Bronchus fibroblast of lung (primary cell): ENCODE results near the gene DAGLB. TPM values are rescaled to one million over a fixed set of nuclear protein-coding genes. Genes with fewer than 3 reads are reported as not detected.

Source experiments
- total RNA-seq: library from RNA; depleted of rRNA; stranded (reverse); fragments of >200 nt; gene quantifications from 2 replicates; pipeline ENCODE4 v1.2.3, GENCODE V29; 2015

The DAGLB gene
- total RNA-seq = 9.4 and 11.6 TPM in 2 replicates

DNA sequence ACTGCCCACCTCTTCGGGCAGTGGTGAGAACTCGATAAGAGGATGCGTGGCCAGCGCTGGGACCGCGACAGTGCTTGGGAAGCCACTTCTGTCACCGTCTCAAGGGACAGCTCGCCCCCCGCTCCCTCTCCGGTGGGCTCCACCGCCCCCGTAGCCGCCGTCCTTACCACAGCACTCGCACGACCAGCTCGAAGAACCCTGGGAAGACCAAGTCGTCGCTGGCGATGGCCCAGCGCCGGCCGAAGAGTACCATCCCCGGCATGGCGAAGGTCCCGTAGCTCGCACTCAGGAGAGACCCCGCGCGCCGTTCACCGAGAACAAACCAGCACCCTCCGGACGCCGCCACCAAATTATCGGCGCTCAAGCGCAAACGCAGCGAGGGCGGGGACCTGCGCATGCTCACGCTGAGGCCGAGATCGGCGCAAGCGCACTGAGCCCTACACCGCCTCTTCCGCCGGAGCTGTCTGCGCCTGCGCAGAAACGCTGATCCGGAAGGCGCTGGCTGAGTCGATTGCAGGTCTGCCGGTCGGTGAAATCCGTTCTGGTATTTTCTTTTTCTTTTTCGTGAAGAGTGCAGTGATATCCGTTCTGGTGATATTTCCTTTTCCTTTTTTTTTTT, at the start of gene DAGLB:
DAGLB (minus strand) TSS at position 374 of the 619 bp plus-strand sequence; CDS start at position 262, 112 bp downstream.

Other genes starting within 250 kb of the DAGLB start
- 26.0 and 26.9 TPM in 2 replicates for gene CYTH3, start 175.3 kb downstream of the DAGLB start, total RNA-seq
- 12.8 and 15.9 TPM in 2 replicates for gene FAM220A, start 99.0 kb downstream of the DAGLB start, total RNA-seq
- 138 and 149 TPM in 2 replicates for gene RAC1, start 73.4 kb downstream of the DAGLB start, total RNA-seq
- 151 and 164 TPM in 2 replicates for gene KDELR2, start 36.2 kb upstream of the DAGLB start, total RNA-seq
- gene GRID2IP, start 103.5 kb upstream of the DAGLB start, total RNA-seq = 0.15 and 0.17 TPM in 2 replicates
- gene ZDHHC4, start 129.5 kb upstream of the DAGLB start, total RNA-seq = 45.7 and 52.0 TPM in 2 replicates
- gene INTS15, start 142.1 kb upstream of the DAGLB start, total RNA-seq = 19.7 and 23.3 TPM in 2 replicates
- 4.0 and 4.8 TPM in 2 replicates for gene ZNF853, start 167.7 kb upstream of the DAGLB start, total RNA-seq
- 6.4 and 7.6 TPM in 2 replicates for gene ZNF316, start 189.4 kb upstream of the DAGLB start, total RNA-seq